ENCODE results near the gene NUDT1.

NUDT1 gene

DNA sequence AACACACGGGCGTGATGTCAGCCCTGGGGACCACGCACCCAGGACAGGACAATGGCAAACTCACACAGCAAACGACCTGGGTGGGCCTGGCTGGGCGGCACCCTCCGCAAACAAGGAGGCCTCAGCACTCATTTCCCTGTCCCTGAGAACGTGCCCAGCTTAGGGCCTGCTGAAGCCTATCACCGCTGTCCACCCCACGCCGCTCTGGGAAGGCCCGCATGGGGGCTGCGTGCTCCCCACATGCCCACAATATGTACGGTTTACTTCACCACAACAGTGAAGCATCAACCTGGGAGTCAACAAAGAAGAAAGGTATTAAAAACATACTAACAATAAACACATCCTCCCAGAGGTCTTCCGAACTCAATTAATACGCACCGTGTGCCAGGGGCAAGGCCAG, 21.5 kb upstream of the NUDT1 start:
- no peak for TF ChIP-seq JUND (IDR thresholded peaks at IDR 0.05; ENCODE audit: low read depth)
- DNase-seq (ENCODE audit: low read depth in 1 of 2, low spot score in 1 of 2) = no peak
- in situ Hi-C loops (cut with HindIII; ENCODE audit: low pct_unique_long_range_greater_than_20kb, low sequenced_read_pairs) = no loop called here

DNA sequence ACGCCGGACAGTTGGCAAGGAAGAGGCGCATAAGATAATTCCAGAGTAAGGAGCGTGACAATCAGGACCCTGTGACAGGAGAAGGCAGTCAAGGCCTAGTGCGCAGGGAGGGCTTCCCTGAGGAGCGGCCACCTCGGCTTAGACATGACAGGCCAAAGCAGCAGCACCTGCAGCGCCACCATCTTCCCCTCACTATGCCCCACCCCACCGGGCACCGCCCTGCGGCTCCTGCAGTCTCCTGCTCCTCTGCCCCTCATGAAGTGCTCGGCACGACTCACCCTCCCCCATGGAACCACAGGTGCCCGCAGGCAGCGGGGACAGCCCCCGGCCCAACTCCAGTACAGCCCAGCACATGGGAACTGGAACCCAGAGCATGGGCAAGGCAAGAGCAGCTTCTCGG, 21.1 kb upstream of the NUDT1 start:
- TF ChIP-seq JUND (IDR thresholded peaks at IDR 0.05; ENCODE audit: low read depth) = no peak
- DNase-seq (ENCODE audit: low read depth in 1 of 2, low spot score in 1 of 2) = no peak
- in situ Hi-C loops (cut with HindIII; ENCODE audit: low pct_unique_long_range_greater_than_20kb, low sequenced_read_pairs) = no loop called here

DNA sequence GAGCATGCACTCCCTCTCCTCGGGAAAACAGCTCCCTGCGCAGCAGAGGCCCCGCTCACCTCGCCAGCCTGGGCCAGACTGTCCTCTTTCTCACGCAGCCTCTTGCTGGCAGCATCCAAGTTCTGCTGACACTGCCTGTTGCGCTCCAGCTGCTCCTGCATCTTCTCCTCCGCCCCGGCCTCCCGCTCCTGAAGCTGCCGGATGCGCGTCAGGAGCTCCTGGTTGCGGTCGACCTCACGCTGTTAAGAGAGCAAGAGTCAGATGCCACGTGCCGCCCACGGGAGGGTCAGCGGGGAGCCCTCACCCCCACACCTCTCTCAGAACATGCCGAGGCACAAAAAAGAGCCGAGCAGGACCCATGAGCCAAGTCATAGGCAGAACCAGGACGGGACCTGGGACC, 19.5 kb upstream of the NUDT1 start:
- in situ Hi-C loops (cut with HindIII; ENCODE audit: low pct_unique_long_range_greater_than_20kb, low sequenced_read_pairs) = no loop called here
- DNase-seq (ENCODE audit: low read depth in 1 of 2, low spot score in 1 of 2) = no peak
- TF ChIP-seq JUND (IDR thresholded peaks at IDR 0.05; ENCODE audit: low read depth) = no peak

DNA sequence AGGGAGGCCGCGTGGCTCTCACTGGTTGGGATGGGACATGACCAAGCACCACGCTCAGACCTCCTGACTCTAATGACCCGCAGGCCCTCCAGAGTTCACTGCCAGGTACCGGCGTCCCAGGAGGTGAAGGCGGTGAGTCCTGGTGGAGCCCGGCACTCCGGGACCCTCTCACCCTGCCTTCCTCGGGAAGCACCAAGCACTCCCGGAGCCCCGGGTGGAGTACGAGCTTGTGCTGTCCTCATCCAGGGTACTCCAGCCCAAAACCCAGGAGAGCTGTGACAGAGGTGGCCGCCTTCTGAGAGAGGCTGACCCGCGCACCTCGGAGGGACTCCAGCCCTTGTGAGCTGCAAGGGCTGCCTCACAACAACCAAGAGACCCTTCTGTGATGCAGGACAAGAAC, 18.7 kb upstream of the NUDT1 start:
- DNase-seq (ENCODE audit: low read depth in 1 of 2, low spot score in 1 of 2) = no peak
- in situ Hi-C loops (cut with HindIII; ENCODE audit: low pct_unique_long_range_greater_than_20kb, low sequenced_read_pairs) = no loop called here
- no peak for TF ChIP-seq JUND (IDR thresholded peaks at IDR 0.05; ENCODE audit: low read depth)

DNA sequence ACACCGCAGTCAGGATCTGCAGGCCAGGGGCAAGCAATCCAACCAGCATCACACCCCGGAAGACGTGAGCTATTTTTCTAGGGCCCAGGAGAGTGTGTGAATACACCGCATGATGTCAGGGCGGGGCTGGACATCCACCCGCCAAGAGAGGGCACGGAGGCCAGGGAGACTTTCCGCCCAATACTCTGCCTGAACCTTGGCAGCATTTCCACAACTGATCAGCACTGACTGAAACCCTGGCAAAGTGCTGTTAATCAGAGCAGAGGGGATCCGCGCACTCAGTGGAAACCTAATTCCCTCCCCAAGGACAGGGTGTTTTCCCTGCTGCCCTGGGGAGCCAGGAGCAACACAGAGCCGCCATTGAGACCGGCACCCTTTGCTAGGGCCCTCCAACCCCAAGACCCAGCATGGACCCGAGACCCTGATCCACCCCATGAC, 17.5 kb upstream of the NUDT1 start:
- no peak for TF ChIP-seq JUND (IDR thresholded peaks at IDR 0.05; ENCODE audit: low read depth)
- no peak for DNase-seq (ENCODE audit: low read depth in 1 of 2, low spot score in 1 of 2)
- in situ Hi-C loops (cut with HindIII; ENCODE audit: low pct_unique_long_range_greater_than_20kb, low sequenced_read_pairs) = no loop called here

DNA sequence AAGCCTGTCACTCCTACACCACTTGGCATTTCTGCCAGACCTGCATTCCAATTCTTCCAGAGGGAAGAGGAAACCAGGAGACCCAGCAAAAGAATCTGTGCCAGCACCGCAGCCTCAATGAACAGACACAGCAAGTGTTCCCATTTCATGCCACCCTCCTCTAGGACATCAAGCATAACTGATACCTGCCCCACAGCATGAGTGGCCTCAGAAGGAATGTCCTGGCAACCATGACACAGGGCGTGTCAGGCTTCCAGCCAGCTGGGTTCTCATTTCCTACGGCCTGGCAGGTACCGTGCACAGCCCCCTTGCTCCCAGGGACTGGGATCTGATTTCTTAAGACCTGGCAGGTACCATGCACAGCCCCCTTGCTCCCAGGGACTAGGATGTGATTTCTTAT, 17.1 kb upstream of the NUDT1 start:
- in situ Hi-C loops (cut with HindIII; ENCODE audit: low pct_unique_long_range_greater_than_20kb, low sequenced_read_pairs) = no loop called here
- TF ChIP-seq JUND (IDR thresholded peaks at IDR 0.05; ENCODE audit: low read depth) = no peak
- DNase-seq (ENCODE audit: low read depth in 1 of 2, low spot score in 1 of 2) = no peak

DNA sequence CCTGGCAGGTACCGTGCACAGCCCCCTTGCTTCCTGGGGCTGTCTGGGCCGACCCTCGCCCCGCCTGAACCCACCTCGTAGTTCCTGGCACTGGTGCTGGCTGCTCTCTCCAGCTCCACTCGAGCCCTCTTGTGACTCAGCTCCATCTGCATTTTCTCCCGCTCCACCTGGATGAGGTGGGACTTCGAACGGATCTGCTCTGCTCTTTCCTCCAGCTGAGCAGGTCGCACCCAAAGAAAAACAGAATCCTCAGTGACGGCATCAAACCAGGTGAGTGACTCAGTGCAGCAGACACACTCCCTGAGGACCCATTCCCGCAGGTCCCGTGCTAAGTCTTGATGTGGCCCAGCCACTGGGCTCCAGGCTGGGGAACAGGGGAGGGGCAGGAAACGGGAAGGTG, 16.7 kb upstream of the NUDT1 start:
- no peak for DNase-seq (ENCODE audit: low read depth in 1 of 2, low spot score in 1 of 2)
- TF ChIP-seq JUND (IDR thresholded peaks at IDR 0.05; ENCODE audit: low read depth) = no peak
- in situ Hi-C loops (cut with HindIII; ENCODE audit: low pct_unique_long_range_greater_than_20kb, low sequenced_read_pairs) = no loop called here

DNA sequence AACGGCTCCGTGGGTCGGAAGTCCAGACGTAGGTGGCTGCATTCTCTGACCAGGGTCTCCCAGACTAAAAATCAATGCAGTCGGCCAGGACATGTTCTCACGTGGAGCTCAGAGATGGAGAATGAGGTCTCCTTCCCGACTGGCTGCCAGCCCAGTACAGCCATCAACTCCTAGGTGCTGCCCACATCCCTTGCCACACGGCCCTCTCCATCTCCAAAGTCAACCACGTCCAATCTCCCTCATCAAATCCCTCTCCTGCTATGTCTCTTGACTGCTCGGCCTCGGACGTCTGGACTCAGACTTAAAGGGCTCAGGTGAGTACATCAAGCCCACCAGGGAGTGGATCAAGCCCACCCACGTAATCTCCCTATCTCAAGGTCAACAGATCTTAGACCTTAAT, 16.2 kb upstream of the NUDT1 start:
- no peak for DNase-seq (ENCODE audit: low read depth in 1 of 2, low spot score in 1 of 2)
- TF ChIP-seq JUND (IDR thresholded peaks at IDR 0.05; ENCODE audit: low read depth) = no peak
- in situ Hi-C loops (cut with HindIII; ENCODE audit: low pct_unique_long_range_greater_than_20kb, low sequenced_read_pairs) = no loop called here

DNA sequence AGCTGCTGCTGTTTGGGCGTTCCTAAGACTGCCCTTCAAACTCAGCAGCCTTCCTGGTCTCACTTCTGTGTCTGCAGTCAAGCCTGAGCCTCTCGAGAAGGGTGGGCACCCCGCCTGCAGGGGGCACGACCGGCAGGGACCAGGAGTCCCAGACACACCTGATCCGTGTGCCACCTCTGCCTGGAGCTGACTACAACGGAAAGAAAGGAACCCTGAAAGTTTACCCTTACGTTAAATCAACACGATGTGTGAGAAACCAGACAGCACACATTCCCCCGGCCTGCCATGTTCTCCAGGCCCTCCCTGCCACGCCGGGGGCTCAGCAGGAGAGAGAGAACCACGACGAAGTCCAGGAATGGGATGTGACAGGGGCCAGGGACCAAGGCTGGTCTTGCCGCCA, 14.3 kb upstream of the NUDT1 start:
- in situ Hi-C loops (cut with HindIII; ENCODE audit: low pct_unique_long_range_greater_than_20kb, low sequenced_read_pairs) = no loop called here
- no peak for TF ChIP-seq JUND (IDR thresholded peaks at IDR 0.05; ENCODE audit: low read depth)
- no peak for DNase-seq (ENCODE audit: low read depth in 1 of 2, low spot score in 1 of 2)

DNA sequence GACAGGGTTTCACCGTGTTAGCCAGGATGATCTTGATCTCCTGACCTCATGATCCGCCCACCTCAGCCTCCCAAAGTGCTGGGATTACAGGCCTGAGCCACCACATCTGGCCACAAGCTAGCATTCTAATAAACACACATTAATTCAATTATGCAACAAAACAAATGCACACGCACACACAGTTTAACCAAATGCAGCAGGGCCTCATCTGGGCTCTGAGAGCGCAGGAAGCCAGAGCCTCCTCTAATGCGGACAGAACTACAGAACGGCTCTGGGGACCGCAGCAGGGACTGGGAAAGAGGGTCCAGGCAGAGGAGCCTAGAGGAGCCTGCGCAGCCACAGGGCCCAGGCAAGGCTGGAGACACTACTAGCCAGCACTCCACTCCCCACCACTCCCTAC, 13.1 kb upstream of the NUDT1 start:
- no peak for TF ChIP-seq JUND (IDR thresholded peaks at IDR 0.05; ENCODE audit: low read depth)
- in situ Hi-C loops (cut with HindIII; ENCODE audit: low pct_unique_long_range_greater_than_20kb, low sequenced_read_pairs) = no loop called here
- no peak for DNase-seq (ENCODE audit: low read depth in 1 of 2, low spot score in 1 of 2)

DNA sequence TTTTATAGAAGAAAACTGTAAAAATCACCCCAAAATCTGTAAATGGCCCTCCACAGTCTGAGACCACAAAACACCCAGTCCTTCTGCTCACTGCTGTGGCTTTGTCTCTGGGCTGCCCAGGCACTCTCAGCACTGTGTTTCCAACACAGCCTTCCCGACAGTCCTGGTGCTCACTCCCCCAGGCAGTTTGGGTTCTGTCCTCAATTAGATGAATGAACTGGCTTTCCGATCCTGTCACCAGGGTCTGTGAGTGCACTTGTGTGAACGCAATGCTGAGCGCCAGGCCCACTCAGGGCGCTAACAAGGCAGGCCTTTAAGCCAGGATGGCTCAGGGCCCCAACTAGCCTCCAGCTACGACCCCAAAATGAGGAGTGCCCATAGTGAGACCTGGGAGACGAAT, 12.6 kb upstream of the NUDT1 start:
- TF ChIP-seq JUND (IDR thresholded peaks at IDR 0.05; ENCODE audit: low read depth) = no peak
- DNase-seq (ENCODE audit: low read depth in 1 of 2, low spot score in 1 of 2) = no peak
- in situ Hi-C loops (cut with HindIII; ENCODE audit: low pct_unique_long_range_greater_than_20kb, low sequenced_read_pairs) = no loop called here

DNA sequence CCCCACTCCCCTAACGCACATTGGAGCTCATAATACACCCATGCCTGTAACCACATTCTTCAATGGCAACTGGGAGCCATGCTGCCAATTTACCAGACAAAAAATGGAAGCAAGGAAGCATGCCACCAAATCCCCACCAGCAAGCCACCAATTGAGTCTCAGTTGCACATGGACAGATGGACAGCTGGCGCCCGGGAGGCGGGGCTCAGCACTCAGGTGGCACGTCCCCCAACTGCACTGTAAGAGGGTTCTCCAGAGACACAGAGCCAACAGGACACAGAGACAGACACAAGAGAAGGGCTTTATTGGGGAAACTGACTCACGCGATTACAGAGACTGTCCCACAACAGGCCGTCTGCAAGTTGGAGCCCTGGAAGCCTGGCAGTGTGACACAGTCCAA, 11.8 kb upstream of the NUDT1 start:
- DNase-seq (ENCODE audit: low read depth in 1 of 2, low spot score in 1 of 2) = no peak
- in situ Hi-C loops (cut with HindIII; ENCODE audit: low pct_unique_long_range_greater_than_20kb, low sequenced_read_pairs) = no loop called here
- TF ChIP-seq JUND (IDR thresholded peaks at IDR 0.05; ENCODE audit: low read depth) = no peak

DNA sequence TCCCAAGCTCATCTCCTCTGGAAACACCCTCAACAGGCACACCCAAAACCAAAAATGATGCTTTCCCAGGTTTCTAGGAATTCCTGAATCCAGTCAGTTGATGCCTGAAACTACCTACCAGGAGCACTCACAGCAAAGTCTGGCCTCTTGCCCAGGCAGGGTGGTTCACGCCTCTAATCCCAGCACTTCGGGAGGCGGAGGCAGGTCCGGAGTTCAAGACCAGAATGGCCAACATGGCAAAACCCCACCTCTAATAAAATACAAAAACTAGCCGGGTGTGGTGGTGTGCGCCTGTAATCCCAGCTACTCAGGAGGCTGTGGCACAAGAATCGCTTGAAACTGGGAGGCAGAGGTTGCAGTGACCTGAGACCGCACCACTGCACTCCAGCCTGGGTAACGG, 11.1 kb upstream of the NUDT1 start:
- DNase-seq (ENCODE audit: low read depth in 1 of 2, low spot score in 1 of 2) = no peak
- in situ Hi-C loops (cut with HindIII; ENCODE audit: low pct_unique_long_range_greater_than_20kb, low sequenced_read_pairs) = no loop called here
- TF ChIP-seq JUND (IDR thresholded peaks at IDR 0.05; ENCODE audit: low read depth) = no peak

DNA sequence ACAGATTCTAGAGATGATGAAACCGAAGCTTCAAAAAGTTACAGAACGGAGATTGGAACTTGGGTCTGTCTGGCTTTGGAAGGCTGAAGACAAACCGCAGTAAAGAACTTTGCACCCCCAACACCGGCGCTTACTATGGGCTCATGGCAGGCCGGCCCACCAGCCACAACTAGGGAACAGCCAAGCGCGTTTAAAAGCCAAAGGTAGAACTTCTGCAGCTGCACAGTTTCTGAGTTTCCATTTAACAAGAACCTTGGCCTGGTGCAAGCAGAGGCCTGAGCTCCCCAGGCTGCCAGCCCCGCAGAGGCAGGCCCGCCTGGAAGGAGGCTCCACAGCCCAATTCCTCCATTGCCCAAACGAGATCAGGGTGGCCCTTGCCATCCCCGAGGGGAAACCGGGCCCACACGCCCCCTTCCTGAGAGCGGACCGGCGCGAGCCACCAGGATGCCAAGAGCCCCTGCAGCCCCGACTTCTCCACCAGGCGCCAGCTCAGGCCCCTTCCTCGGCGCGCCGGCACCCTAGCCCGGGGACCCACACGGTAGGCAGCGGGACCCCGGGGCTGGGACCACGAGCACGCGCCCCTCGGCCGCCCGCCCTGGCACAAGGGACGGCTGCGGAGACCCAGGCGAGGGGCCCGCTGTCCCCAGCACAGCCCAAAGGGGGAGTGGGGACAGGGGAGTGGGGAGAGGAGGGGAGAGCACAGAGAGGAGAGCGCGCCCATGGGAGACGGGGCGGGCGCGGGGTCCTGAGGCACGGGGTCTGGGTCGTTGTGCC, 9.8 kb upstream of the NUDT1 start:
- in situ Hi-C loops (cut with HindIII; ENCODE audit: low pct_unique_long_range_greater_than_20kb, low sequenced_read_pairs) = no loop called here
- DNase-seq (ENCODE audit: low read depth in 1 of 2, low spot score in 1 of 2) = no peak
- no peak for TF ChIP-seq JUND (IDR thresholded peaks at IDR 0.05; ENCODE audit: low read depth)

Data from T47D (cell line).